CD4-positive, alpha-beta T cell treated with Interleukin-15 for 1 hour (primary cell): ENCODE measurements around the gene GRK1.
"Not testable (repeated sequence)": the region's sequence is repeated elsewhere in the genome, so short reads cannot be mapped to it uniquely, and the experiment has no call there.

ENCODE experiments used
- DNase-seq: peaks from one replicate; pipeline ENCODE4 v3.0.0-alpha.2; 2020

Gene GRK1

GRCh38 chr13:113666329-113666670 lies 719 bp upstream of the GRK1 start:
- DNase-seq, result no peak

DNA sequence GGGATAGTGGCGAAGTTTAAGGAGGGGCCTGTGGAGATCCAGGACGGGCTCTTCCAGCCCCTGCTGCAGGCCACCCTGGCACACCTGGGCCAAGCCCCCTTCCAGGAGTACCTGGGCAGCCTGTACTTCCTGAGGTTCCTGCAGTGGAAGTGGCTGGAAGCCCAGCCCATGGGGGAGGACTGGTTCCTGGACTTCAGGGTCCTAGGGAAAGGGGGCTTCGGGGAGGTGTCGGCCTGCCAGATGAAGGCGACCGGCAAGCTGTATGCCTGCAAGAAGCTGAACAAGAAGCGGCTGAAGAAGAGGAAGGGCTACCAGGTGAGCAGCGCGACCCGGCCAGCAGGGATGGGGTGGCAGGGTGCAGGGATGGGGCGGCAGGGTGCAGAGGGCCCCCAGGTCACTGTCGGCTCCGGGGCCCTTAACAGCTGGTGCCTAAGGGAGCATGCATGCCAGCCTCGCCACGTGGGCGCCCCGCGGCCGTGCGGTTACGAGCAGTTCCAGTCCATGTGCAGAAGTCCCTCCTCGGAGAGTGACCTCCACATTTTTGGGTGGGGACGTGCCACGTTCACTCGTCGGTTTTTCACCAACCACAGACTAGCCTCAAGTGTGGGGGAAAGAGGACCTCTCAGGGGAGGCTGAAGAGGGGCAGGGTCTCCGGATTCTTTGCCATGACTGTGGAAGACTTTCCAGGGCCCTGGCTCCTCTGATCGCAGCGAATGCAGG lies 912 bp downstream of the GRK1 start:
- no peak for DNase-seq

- DNase-seq, result no peak
These were observed 1.5 kb downstream of the GRK1 start for GRCh38 chr13:113668491-113668971.

DNA sequence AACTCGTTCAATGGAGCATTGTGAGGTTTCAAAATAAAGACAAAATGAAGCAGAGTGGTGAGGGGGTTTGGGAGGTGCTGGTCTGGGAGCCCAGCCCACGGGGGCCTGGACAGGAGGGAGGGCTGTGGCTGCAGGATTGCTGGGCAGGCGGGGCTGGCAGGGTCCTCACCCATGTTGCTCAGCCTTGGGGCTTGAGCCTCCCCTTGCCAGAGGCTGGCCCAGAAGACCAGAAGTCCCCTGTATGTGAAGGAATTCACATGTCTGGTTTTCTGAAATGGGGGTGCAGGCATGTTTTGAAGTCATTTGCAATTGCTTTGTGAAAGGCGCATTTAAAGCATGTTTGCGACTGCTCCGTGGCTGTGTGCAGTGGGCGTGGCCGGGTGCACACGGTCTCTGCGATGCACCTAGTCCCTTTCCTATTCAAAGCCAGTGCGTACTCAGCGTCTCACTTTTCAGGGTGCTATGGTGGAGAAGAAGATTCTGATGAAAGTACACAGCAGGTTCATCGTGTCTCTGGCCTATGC lies 2.3 kb downstream of the GRK1 start:
- DNase-seq, result no peak

DNA sequence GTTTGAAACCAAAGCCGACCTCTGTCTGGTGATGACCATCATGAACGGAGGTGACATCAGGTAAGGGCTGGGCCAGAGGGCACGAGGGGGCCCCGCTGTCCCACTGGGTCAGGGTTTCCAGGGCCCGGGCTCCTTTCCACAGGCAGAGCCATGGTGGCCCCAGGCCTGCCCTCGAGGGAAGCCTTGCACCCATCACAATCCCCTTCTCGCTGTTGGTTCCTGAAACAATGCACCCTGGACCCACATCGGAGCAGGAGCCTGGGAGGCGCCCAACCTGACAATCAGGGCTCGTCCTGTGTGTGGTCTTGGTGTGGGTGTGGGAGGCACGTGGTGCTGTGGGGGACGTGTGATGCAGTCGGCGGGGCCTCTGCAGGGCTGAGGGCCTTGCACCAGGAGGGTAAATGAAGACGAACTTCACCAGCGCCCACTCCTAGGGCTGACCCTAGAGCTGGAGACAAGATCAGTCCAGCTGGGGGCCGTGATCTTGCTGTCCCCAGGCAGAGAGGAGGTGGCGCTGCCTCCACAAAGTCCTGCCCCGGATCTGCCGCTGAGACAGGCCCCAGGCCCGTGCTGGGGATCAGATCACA lies 2.8 kb downstream of the GRK1 start:
- DNase-seq, result no peak

DNA sequence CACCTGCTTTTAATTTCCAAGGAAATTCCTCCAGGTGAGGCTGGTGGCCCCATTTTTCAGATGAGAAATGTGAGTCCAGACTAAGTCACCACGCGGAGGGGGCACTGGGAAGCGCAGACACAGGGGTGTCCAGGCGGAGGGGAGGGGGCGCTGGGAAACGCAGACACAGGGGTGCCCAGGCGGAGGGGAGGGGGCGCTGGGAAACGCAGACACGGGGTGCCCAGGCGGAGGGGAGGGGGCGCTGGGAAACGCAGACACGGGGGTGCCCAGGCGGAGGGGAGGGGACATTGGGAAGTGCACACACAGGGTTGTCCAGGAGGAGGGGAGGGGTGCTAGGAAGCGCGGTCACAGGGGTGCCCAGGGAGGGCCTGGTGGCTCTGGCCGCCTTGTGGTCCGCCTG lies 3.5 kb downstream of the GRK1 start:
- no peak for DNase-seq

GRCh38 chr13:113671066-113672001 lies 4.3 kb downstream of the GRK1 start:
- no peak for DNase-seq

GRCh38 chr13:113672002-113672651 lies 5.1 kb downstream of the GRK1 start:
- no peak for DNase-seq

GRCh38 chr13:113722921-113723320 lies 55.9 kb downstream of the GRK1 start:
- no peak for DNase-seq

GRCh38 chr13:113723410-113724015 lies 56.5 kb downstream of the GRK1 start:
- no peak for DNase-seq

DNA sequence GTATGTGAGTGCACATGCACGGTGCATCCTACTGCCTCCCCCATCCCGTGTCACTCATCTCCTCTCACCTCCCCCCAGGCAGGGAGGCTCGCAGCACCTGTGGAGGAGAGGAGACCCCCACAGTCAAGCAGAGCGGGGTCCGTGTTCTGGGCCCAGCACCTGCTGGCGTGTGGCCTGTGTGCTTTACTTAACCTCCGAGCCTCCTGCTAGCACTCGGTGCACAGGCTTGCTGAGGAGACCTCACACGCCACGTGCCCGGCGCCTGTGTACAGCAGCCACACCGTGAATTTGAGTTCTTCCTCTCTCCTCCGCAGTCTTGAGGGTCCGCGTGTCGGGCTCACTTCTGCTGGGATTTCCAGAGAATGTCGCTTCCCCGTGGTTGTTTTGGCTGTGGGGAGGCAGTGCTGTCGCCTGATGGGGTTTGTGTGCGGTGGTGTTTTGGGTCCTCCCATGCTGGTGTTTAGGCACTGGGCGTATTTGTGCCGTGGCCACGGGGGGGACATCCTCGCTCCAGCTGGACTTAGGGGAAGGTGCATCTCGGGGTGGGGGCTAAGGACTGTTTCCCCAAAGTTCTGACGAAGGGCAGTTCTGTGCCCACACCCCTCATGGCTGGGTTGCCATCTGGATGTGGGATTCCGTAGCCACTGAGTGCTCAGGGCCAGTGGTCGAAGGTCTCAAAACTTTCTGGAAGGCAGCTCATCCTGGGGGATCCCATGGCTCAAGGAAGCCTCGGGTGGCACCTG lies 57.2 kb downstream of the GRK1 start:
- DNase-seq, result no peak

GRCh38 chr13:113724780-113725315 lies 57.8 kb downstream of the GRK1 start:
- peak; percentile 87 for DNase-seq

DNA sequence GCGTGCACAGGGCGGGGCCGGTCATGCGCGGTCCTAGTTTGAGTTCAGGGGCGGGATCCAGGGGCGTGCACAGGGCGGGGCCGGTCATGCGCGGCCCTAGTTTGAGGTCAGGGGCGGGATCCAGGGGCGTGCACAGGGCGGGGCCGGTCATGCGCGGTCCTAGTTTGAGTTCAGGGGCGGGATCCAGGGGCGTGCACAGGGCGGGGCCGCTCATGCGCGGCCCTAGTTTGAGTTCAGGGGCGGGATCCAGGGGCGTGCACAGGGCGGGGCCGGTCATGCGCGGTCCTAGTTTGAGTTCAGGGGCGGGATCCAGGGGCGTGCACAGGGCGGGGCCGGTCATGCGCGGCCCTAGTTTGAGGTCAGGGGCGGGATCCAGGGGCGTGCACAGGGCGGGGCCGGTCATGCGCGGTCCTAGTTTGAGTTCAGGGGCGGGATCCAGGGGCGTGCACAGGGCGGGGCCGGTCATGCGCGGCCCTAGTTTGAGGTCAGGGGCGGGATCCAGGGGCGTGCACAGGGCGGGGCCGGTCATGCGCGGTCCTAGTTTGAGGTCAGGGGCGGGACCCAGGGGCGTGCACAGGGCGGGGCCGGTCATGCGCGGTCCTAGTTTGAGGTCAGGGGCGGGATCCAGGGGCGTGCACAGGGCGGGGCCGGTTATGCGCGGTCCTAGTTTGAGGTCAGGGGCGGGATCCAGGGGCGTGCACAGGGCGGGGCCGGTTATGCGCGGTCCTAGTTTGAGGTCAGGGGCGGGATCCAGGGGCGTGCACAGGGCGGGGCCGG lies 58.5 kb downstream of the GRK1 start:
- DNase-seq, result peak; percentile 54

DNA sequence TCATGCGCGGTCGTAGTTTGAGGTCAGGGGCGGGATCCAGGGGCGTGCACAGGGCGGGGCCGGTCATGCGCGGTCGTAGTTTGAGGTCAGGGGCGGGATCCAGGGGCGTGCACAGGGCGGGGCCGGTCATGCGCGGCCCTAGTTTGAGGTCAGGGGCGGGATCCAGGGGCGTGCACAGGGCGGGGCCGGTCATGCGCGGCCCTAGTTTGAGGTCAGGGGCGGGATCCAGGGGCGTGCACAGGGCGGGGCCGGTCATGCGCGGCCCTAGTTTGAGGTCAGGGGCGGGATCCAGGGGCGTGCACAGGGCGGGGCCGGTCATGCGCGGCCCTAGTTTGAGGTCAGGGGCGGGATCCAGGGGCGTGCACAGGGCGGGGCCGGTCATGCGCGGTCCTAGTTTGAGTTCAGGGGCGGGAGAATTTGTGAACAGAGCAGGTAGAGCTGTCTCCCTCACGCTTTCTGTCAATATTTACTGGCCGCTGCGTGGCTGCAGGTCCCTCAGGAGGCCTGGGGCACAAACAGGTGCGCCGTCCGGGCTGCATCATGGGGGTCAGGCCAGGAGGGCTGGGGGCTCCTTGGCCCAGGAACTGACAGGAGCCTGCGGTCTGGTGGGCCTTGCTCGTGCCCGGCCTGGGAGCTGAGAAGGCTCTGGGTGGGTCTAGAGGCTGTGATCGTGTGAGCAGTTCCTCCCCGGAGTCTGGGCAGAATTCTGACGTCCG lies 59.2 kb downstream of the GRK1 start:
- not testable (repeated sequence) for DNase-seq

- no peak for DNase-seq
These were observed 60.0 kb downstream of the GRK1 start for GRCh38 chr13:113726961-113727411.

DNA sequence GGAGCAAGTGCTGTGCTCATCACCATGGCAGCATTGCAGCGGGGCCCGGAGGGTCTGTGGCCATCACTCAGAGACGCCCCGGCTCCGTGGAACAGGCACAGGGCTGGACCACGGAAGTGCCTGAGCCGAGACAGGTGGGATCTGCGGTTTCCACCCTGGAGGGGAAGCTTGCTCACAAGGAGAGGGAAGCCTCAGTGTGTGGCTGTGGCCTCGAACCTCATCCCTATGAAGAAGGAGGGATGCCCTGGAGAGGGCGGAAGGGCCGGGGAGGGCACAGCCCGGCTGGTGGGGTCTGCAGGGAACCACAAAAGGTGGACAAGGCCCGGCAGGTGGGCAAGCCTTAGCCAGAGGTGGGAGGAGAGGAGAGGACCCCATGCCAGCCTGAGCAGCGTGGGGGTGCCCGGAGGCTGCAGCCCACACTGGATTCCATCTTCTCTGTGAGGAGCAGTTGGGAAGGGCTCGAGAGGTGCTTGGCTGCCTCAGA lies 61.6 kb downstream of the GRK1 start:
- DNase-seq, result no peak

DNA sequence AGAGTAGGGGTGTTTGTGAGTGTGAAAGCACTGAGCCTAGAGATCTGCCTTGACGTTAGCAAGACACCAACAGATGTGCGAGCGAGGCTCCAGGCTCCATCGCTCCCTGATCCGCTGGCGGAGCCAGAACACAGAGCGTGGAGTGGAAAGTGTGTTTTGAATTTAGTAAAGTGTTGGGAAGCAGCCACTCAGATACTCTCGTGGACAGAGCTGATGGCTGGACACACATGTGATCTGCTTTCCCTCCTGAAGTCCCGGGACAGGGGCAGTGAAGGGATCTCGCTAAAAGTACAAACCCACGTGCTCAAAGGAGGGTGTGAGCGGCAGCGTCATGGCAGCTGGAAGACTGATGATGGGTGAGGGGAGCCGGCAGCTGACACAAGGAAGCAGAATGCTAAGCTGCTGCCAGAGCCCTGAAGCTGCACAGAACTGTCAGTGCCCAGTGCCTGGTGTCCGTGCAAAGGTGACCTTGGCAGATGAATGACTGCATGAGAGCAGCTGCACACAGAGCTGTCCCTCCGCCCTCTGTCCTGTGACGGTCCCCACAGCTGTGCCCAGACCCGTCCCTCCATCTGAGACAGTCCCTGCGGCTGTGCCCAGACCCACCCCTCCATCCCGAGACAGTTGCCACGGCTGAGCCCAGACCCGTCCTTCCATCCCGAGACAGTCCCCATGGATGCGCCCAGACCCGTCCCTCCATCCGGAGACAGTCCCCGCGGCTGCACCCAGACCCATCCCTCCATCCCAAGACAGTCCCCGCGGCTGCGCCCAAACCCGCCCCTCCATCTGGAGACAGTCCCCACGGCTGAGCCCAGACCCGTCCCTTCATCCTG lies 62.4 kb downstream of the GRK1 start:
- DNase-seq, result no peak

- DNase-seq, result no peak
These were observed 63.3 kb downstream of the GRK1 start for GRCh38 chr13:113730258-113730691.

DNA sequence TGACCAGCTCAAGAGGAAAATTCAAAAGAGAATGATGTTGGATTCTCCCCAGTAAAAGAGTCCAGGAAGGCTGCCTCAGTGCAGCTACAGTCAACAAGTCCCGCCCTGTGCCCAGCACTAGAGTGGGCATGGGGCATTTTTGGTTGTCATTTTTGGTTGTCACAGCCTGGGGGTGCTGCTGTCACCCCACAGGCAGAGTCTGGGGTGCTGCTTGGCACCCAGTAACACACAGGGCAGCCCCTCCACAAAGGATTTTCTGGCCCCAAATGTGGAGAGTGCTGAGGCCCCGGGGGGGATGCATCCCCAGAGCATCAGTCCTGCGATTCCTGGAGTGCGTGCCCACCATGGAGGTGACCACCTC lies 63.8 kb downstream of the GRK1 start:
- no peak for DNase-seq
